Fibroblast of pulmonary artery (primary cell): ENCODE measurements around the gene MPRIP.

ENCODE experiments used
- DNase-seq: peaks from one replicate; pipeline ENCODE4 v3.0.0-alpha.2; 2010; ENCODE audit warnings: low read depth
- H3K4me3 ChIP-seq: replicated peaks from 2 replicates; pipeline ENCODE4 v1.5.1; 2011; ENCODE audit warnings: low read depth, mild to moderate bottlenecking, control low read depth, low read length, moderate library complexity
- TF ChIP-seq, protein P1 (sequence below): IDR thresholded peaks from 2 replicates; pipeline ENCODE4 v1.5.1; 2011; ENCODE audit warnings: mild to moderate bottlenecking, control low read depth, low read length, inconsistent platforms; ENCODE audit errors: missing control alignments

The MPRIP gene

DNA sequence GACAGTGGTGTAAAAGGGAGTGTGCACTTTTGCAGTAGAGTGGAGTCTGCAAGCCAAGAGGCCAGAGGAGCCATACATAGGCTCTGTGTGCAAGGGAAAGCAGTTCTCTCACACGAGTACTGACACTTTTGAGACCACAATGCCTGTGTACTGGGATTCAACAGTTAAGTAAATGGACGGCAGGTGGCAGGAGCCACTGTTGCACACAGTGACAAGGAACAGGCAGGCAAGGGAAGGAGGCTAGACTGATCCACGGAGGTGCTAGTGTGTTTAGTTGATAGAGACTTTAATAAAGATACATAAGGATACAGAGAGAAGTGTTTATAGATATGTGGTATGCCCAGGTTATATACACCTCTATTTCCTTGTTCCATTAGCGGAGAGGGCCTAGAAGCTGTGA, 67.0 kb downstream of the MPRIP start:
- no peak for DNase-seq
- H3K4me3 ChIP-seq, result no peak overlapping the region
- TF ChIP-seq, protein P1, sequence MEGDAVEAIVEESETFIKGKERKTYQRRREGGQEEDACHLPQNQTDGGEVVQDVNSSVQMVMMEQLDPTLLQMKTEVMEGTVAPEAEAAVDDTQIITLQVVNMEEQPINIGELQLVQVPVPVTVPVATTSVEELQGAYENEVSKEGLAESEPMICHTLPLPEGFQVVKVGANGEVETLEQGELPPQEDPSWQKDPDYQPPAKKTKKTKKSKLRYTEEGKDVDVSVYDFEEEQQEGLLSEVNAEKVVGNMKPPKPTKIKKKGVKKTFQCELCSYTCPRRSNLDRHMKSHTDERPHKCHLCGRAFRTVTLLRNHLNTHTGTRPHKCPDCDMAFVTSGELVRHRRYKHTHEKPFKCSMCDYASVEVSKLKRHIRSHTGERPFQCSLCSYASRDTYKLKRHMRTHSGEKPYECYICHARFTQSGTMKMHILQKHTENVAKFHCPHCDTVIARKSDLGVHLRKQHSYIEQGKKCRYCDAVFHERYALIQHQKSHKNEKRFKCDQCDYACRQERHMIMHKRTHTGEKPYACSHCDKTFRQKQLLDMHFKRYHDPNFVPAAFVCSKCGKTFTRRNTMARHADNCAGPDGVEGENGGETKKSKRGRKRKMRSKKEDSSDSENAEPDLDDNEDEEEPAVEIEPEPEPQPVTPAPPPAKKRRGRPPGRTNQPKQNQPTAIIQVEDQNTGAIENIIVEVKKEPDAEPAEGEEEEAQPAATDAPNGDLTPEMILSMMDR, result no peak

DNA sequence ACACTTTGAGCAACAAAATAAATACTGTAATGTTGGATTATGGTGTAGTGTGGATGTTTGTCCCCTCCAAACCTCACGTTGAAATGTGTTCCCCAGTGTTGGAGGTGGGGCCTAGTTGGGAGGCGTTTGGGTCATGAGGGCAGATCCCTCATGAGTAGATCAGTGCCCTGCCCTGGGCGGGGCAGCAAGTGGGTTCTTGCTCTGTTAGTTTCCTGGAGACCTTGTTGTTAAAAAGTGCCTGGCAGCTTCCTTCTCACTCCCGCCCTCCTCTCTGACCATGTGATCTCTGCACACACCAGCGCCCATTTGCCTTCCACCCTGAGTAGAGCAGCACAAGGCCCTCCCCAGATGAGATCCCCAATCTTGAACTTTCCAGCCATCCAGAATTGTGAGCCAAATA, 67.7 kb downstream of the MPRIP start:
- TF ChIP-seq, protein P1, result no peak
- no peak for DNase-seq
- H3K4me3 ChIP-seq, result no peak overlapping the region

DNA sequence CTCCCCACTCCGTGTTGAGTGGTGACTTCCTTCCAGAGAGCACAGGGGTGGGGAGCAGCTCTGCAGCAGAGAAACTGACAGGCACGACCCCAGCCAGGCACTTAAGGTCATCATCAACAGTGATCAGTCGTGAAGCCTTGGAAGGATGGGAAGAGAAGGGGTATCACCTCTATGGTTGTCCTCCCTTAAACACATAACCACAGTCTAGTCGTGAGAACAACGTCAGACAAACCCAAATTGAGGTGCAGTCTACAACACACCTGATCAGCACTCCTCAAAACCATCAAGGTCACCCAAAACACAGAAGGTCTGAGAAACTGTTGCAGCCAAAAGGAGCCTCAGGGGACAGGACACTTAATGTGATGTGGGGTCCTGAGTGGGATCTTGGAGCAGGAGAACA, 68.3 kb downstream of the MPRIP start:
- H3K4me3 ChIP-seq, result no peak overlapping the region
- TF ChIP-seq, protein P1, result no peak
- DNase-seq, result no peak

DNA sequence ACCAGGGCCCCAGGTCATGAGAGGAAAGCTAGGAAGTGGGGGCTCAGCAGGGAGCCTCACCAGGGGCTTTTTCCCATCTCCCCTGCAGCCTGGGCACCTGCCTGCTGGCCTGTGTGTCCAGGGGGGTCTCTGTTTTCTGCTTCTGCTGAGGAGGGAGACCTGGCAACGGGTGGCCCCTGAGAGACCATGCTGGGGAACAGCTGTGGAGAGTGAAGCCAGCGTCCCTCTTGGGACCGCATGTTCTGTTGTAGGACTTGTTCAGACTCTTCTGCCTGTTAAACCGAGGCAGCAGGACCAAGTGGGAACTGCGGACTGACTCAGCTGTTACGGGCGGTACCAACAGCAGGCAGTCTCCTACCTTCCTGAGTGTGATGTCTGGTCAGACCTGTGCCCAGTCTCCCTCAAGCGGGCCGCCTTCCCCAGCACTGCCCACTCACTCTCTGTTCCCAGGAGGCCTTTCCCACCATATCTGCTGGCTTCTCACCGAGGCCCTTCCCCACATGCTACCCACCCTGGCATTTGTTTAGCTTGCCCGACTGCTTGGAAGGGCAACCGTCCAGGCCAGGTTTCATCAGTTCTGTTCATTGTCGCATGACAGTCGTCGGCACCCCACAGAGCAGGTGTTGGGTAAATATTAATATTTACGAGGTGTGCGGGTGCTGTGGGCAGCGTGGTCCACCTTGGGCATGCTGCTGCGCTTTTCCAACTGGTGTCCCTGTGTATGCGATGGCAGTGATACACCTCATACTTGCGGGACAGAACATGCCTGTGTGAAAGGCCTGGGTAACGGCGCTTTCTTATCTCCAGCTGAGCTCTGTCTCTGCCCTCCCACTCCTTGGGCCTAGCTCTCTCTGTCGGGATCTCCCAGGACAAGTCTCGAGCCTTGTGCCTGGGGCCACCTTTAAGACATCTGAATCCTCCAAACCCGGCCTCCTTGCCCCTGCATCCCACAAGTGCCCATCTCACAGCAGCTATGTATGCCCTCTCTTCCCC, 69.4 kb downstream of the MPRIP start:
- no peak overlapping the region for H3K4me3 ChIP-seq
- TF ChIP-seq, protein P1, result no peak
- DNase-seq, result no peak

DNA sequence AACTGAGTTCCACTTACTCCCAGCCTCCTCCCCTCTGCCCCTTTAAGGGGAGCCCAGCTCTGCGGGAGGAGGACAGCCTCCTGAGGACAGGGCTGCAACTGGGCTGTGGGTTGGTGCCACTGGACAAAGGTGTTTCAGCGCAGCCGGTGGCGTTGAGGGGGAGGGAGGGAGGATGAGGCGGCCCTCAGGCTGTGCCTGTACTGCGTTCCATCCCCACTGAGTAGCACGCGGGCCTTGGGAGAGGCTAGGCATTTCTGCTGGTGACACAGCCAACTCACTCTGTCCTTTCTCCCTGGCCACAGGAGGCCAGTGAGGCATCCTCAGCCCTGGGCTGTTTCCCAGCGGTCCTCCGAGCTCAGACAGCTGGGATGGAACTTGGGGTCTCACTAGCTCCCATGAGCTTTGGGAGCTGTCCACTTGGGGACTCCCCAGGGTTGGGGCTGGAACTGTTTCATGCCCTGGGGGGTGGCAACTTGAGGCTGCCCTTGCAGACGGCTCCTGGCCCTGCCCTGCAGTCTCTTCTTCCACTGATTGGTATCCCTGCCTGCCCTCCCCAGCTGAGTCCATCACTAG, 70.5 kb downstream of the MPRIP start:
- H3K4me3 ChIP-seq, result no peak overlapping the region
- DNase-seq, result no peak
- TF ChIP-seq, protein P1, result no peak

DNA sequence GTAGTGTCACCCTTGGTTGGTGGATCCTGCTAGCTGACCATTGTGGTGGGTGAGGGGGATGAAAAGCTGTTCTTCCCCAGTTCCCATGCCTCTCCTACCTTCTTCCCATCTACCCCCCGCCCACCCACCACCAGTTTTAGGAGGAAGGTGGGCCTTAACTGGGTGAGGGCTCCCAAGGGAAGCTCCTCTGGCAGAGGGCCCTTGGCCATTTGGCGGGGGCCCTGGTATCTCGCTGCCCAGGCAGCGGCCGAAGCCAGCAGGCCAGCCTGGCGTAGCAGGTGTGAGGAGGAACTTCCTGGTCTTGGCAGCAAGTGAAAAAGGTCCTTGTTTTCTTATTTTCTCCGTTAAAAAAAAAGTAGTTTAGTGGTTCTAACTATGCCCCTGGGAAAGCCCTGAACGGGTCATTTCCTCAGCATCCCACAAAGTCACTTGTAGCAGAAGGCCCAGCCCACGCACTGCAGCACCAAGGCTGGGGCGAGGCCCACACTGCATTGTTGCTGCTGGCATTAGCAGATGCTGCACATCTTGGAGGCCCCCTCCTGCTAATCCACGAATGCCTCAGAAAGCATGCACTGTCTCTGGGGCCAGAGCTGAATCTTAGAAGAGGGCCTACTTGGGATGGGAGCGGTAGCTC, 72.5 kb downstream of the MPRIP start:
- TF ChIP-seq, protein P1, result no peak
- no peak for DNase-seq

More for the DNA sequence above, 72.5 kb downstream of the MPRIP start:
- H3K4me3 ChIP-seq, result no peak overlapping the region
